K562 (cell line): ENCODE results near the gene ADAMTS14. TPM values are rescaled to one million over a fixed set of nuclear protein-coding genes. Genes with fewer than 3 reads are reported as not detected.
A peak's percentile ranks its signal among the peaks of the same experiment; 100 is the strongest.

Experiments
- BCOR ChIP-seq: fragments of 450-650 bp; IDR thresholded peaks from 2 replicates; pipeline ENCODE4 v1.6.1; 2016
- HNRNPK ChIP-seq: fragments of 200-400 bp; formaldehyde crosslinking; IDR thresholded peaks from one replicate; pipeline ENCODE4 v1.6.1; 2018; ENCODE audit warnings: mild to moderate bottlenecking, low read depth, low read length; ENCODE audit not compliant: poor library complexity, severe bottlenecking
- KDM1A ChIP-seq, 2 experiments: fragments of 450-650 bp; IDR thresholded peaks; 2 replicates each; pipeline ENCODE4 v1.6.1; 2016; ENCODE audit warnings: mild to moderate bottlenecking in 2 of 2
- NR2F6 ChIP-seq: fragments of 450-650 bp; formaldehyde crosslinking; IDR thresholded peaks from 2 replicates; pipeline ENCODE4 v1.4.0; 2020; ENCODE audit warnings: mild to moderate bottlenecking
- RERE ChIP-seq: sonication (generic); formaldehyde crosslinking; IDR thresholded peaks from 2 replicates; pipeline ENCODE4 v1.8.0; 2023; ENCODE audit warnings: missing genetic modification reagents, mild to moderate bottlenecking, borderline replicate concordance
- RREB1 ChIP-seq: fragments of 250-450 bp; sonication (Bioruptor Pico); IDR thresholded peaks from 2 replicates; pipeline ENCODE4 v1.4.0; 2020
- SLC30A9 ChIP-seq: fragments of 250-450 bp; sonication (Bioruptor Pico); IDR thresholded peaks from 2 replicates; pipeline ENCODE4 v1.8.0; 2022; ENCODE audit warnings: mild to moderate bottlenecking, moderate library complexity
- SMAD4 ChIP-seq: fragments of 250-450 bp; sonication (Bioruptor Pico); conservative IDR thresholded peaks from 2 replicates; pipeline ENCODE4 v1.8.0; 2021; ENCODE audit warnings: inconsistent platforms, mild to moderate bottlenecking, moderate library complexity
- SREBF1 ChIP-seq: fragments of 150-350 bp; IDR thresholded peaks from 2 replicates; pipeline ENCODE4 v1.6.1; 2014; ENCODE audit warnings: antibody characterized with exemption, low read depth, low read length, borderline replicate concordance
- TGIF2 ChIP-seq: sonication (generic); formaldehyde crosslinking; IDR thresholded peaks from 2 replicates; pipeline ENCODE4 v1.8.1; 2022; ENCODE audit warnings: mild to moderate bottlenecking, missing genetic modification reagents, moderate library complexity
- ZFP91 ChIP-seq: sonication (generic); formaldehyde crosslinking; IDR thresholded peaks from 2 replicates; pipeline ENCODE4 v1.8.0; 2022; ENCODE audit warnings: mild to moderate bottlenecking, missing genetic modification reagents
- ZFX ChIP-seq: sonication (generic); formaldehyde crosslinking; IDR thresholded peaks from 2 replicates; pipeline ENCODE4 v1.8.0; 2022; ENCODE audit warnings: mild to moderate bottlenecking, missing genetic modification reagents, moderate library complexity
- ZNF133 ChIP-seq: fragments of 250-450 bp; sonication (Bioruptor Pico); IDR thresholded peaks from 2 replicates; pipeline ENCODE4 v1.4.0; 2020; ENCODE audit warnings: mild to moderate bottlenecking
- ZNF239 ChIP-seq: fragments of 250-450 bp; sonication (Bioruptor Pico); IDR thresholded peaks from 2 replicates; pipeline ENCODE4 v1.4.0; 2020; ENCODE audit warnings: mild to moderate bottlenecking
- ZNF699 ChIP-seq: fragments of 250-450 bp; sonication (Bioruptor Pico); IDR thresholded peaks from 2 replicates; pipeline ENCODE4 v1.8.0; 2021; ENCODE audit warnings: mild to moderate bottlenecking, moderate library complexity; ENCODE audit not compliant: insufficient replicate concordance
- polyA plus RNA-seq, 8 experiments: library from polyadenylated mRNA; depleted of rRNA in 4 of 8; stranded (reverse) in 5 of 8; unstranded in 3 of 8; fragments of >200 nt; fragmentation: Nextera tagmentation in 2 of 8; fragmentation: Illumina TruSeq in 1 of 8; extraction: Ambion mirVana in 2 of 8; extraction: Trizol in 1 of 8; gene quantifications; 2 replicates each; pipeline versions ENCODE4 v1.2.1 to v1.2.3, GENCODE V29; 2011 to 2014; ENCODE audit warnings: inconsistent platforms in 1 of 8, missing spikeins in 1 of 8
- total RNA-seq, 7 experiments: library from RNA; depleted of rRNA in 6 of 7; stranded (reverse); fragments of >200 nt in 6 of 7; fragmentation: Illumina TruSeq in 2 of 7; extraction: Trizol in 2 of 7; gene quantifications; 2 replicates each; pipeline versions ENCODE4 v1.2.1 to v1.2.3, GENCODE V29; 2011 to 2021; ENCODE audit warnings: low replicate concordance in 1 of 7

ADAMTS14 gene
- total and polyA plus RNA-seq, 9 of the 15 experiments (the other 6 are each of a cell fraction or from before 2014, with no cell fraction given), result 0.04 to 37.4 (median 15.9) TPM

GRCh38 chr10:70779511-70780369, 107.4 kb downstream of the ADAMTS14 start (continued):
- no peak for TF ChIP-seq RREB1 (CRISPR knock-in tag)
- no peak for TF ChIP-seq ZFP91
- TF ChIP-seq SMAD4, result no peak; the same call in 1 of the 2 replicates
- no peak for TF ChIP-seq HNRNPK
- TF ChIP-seq ZNF133, result no peak
- no peak for TF ChIP-seq SREBF1
- TF ChIP-seq ZNF699 (CRISPR knock-in tag), result no peak
- no peak for TF ChIP-seq RERE
- TF ChIP-seq ZFX (CRISPR knock-in tag), result 0 out of 2 replicates have a peak, but pooled peaks have one; percentile 25
- no peak for TF ChIP-seq ZNF239 (CRISPR knock-in tag)
- TF ChIP-seq KDM1A (IDR thresholded peaks at IDR 0.05), result no peak
- no peak for TF ChIP-seq BCOR
- TF ChIP-seq SLC30A9 (CRISPR knock-in tag), result no peak
- no peak for TF ChIP-seq NR2F6 (CRISPR knock-in tag)
- TF ChIP-seq TGIF2 (CRISPR knock-in tag), result no peak
